GM10248 (cell line): ENCODE results near the gene RNF220.

ENCODE experiments used
- CTCF ChIA-PET: fragments of 300-600 bp; sonication (Branson Sonifier 250); formaldehyde crosslinking; extraction: SDS; loops from one replicate; lab custom pipeline; 2021; ENCODE audit warnings: antibody characterized with exemption; lab: Yijun Ruan, JAX
- POLR2A ChIA-PET: fragments of 350-650 bp; sonication (Branson Sonifier 250); formaldehyde crosslinking; extraction: SDS; loops from one replicate; lab custom pipeline; 2020; ENCODE audit warnings: antibody characterized with exemption; lab: Yijun Ruan, JAX
- DNase-seq: peaks from one replicate; pipeline ENCODE4 v3.0.0; 2012; ENCODE audit errors: extremely low spot score
- CTCF ChIP-seq: IDR thresholded peaks from 2 replicates; pipeline ENCODE4 v1.5.1; 2012; ENCODE audit warnings: mild to moderate bottlenecking, low read depth; ENCODE audit errors: extremely low read depth, missing control alignments, control extremely low read depth

RNF220 gene

GRCh38 chr1:44505210-44505993 lies 100.3 kb downstream of the RNF220 start:
- POLR2A ChIA-PET, result no interaction called here
- no peak for DNase-seq
- TF ChIP-seq CTCF, result no peak
- CTCF ChIA-PET, result no interaction called here

GRCh38 chr1:44507490-44508396 lies 102.7 kb downstream of the RNF220 start:
- no peak for TF ChIP-seq CTCF
- ChIA-PET POLR2A (no interaction called here), CTCF (no interaction called here)
- no peak for DNase-seq

GRCh38 chr1:44508397-44508745 lies 103.3 kb downstream of the RNF220 start:
- ChIA-PET CTCF (no interaction called here), POLR2A (no interaction called here)

DNA sequence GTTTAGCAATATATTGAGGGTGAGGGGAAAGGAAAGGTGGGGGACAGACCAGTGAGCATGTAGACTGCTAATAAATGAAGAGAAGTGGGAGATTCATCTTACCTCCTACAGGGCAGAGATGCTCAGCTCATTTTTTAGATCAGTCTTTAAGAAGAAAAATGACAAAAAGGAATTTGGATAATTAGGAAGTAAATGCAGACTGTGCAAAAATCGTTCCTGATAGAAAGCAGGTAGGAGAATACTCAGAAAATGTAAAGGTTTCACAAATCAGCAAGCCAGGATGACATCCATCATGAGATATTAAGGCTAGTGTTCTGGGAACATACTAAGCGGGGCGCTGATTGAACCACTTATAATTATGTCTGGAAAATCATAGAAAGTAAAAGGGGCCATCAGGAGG lies 106.3 kb downstream of the RNF220 start:
- CTCF ChIA-PET, result no interaction called here
- DNase-seq, result no peak
- no peak for TF ChIP-seq CTCF
- POLR2A ChIA-PET, result no interaction called here

More at GRCh38 chr1:44508397-44508745, 103.3 kb downstream of the RNF220 start:
- no peak for DNase-seq
- TF ChIP-seq CTCF, result no peak

- CTCF ChIA-PET, result no interaction called here
- POLR2A ChIA-PET, result no interaction called here
- no peak for DNase-seq
- no peak for TF ChIP-seq CTCF
Observed at GRCh38 chr1:44511769-44512168, 106.7 kb downstream of the RNF220 start.

DNA sequence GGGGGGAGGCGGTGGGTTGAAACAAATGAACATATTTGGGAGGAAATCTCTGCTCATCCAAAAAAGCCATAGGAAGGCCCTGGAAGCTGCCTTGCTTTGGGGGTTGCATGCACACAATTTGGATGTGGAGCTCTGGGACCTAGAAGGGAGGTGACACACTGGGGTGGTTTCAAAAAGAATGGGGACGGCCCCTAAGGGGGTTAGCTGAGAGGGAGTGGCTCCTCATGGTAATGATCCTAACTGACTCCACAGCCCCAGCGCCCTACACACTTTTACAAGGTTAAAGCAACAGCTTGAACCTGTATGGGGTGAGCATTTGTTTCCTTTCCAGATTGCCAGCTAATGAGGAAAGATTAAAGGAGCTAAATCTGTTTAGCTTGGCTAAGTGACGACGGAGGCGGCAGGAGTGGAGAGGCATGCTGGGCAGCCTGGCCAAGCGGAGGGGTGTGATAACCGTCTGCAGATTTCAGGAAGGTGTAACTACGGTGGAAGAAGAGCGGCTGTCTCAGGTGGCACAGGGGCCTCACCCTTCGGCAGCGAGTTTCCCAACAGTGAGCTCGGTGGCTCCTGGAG lies 107.3 kb downstream of the RNF220 start:
- no peak for TF ChIP-seq CTCF
- CTCF ChIA-PET, result interaction anchor here (1.2 to 1.5 kb wide), 3 partner anchors 13 to 140 kb away, joined by 3 to 4 read pairs (median 3); no protein-coding TSS in a partner anchor

More for the DNA sequence above, 107.3 kb downstream of the RNF220 start:
- DNase-seq, result no peak
- POLR2A ChIA-PET, result no interaction called here
